ENCODE measurements around the gene SARS1.

- no peak for TF ChIP-seq EP300 (IDR thresholded peaks at IDR 0.05; ENCODE audit: borderline replicate concordance)
- no peak for TF ChIP-seq TCF12 (IDR thresholded peaks at IDR 0.05; ENCODE audit: low read depth)
- no peak for TF ChIP-seq REST (IDR thresholded peaks at IDR 0.05; ENCODE audit: low read depth)
- TF ChIP-seq NFIC (IDR thresholded peaks at IDR 0.05) = no peak
- TF ChIP-seq TEAD4 (IDR thresholded peaks at IDR 0.05) = no peak
- TF ChIP-seq CEBPB (IDR thresholded peaks at IDR 0.05) = no peak
- no peak for TF ChIP-seq RAD21 (IDR thresholded peaks at IDR 0.05; ENCODE audit: low read depth)
- no peak for TF ChIP-seq EGR1 (IDR thresholded peaks at IDR 0.05)
- no peak for TF ChIP-seq TAF1 (IDR thresholded peaks at IDR 0.05; ENCODE audit: low read depth)
Measured at GRCh38 chr1:109250454-109251276, 36.9 kb downstream of the SARS1 start.

Measured in Ishikawa (cell line).